Fibroblast of peridontal ligament (primary cell): ENCODE results near the gene SPEF2.

Source experiments
- DNase-seq: peaks from one replicate; pipeline ENCODE4 v3.0.0-alpha.2; 2010; ENCODE audit errors: extremely low read depth

The SPEF2 gene

DNA sequence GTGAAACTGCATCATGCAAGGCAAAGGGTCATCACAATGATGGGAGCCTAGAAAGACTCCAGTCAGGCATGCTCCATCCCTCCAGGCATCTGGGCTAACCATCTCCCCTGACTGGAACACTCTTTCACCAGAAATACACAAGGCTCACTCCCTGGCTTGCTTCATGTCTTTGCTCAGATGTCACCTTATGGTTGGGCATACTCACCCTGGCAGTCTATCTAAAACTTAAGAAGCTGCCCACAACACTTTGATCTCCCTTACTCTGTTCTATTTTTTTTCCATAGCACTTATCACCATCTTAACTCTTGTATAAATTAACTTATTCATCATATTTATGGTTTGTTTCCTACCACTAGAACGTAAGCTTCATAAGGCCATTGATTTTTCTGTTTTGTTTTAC is 90.0 kb downstream of the SPEF2 start:
- DNase-seq: no peak

DNA sequence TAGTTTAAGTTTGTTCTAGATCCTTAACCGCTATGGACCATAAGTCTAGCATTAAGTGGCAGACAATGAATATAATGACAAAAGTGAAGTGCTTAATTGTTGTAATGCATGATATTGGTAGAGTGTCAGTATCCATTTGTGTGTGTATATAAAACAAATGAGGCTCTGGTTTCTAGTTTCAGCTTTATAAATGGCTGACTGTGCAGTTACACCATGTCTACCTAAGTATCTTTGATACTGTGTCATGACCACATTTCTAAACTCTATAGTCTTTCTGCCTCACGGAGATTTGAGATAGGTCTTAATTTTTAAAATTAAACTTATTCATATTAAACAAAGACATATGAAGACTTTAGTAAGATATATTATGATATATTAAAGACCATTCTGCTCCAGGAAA is 92.0 kb downstream of the SPEF2 start:
- no peak for DNase-seq

DNA sequence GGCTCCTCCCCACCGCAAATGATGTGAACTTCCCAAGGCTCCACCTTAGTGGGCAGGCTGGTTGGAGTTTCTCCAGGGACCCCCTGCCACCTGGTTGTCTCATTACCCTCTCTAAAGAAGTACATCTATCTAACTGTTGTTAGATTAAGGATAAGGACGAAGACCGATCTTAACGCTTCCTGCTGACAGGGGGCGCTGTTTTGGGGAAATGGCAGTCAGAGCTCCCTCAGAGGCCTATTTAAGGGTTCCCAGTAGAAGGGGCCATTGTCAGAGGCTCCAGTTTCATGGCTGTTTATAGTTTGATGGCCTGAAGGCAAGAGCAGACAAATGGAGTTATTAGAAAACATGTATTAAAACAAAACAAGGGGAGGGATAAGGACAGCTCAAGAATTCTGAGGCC is 100.1 kb downstream of the SPEF2 start:
- DNase-seq: no peak

DNA sequence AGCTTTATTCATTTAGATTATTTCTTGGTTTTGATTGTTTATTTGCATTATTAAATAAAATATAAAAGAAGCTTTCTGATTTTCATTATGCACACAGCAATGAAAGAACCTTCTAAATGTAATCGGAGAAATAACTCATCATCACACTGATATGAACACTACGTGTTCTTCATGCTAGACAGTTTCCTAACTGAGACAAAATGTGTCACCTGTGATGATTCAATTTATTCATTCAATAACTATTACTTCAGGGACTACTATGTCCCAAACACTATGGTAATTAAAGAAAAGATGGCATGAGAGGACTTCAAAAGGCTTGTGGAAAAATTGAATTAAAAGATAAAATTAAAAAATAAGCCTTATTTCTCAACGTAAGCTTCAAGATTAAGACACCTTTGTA is 118.1 kb downstream of the SPEF2 start:
- no peak for DNase-seq

DNA sequence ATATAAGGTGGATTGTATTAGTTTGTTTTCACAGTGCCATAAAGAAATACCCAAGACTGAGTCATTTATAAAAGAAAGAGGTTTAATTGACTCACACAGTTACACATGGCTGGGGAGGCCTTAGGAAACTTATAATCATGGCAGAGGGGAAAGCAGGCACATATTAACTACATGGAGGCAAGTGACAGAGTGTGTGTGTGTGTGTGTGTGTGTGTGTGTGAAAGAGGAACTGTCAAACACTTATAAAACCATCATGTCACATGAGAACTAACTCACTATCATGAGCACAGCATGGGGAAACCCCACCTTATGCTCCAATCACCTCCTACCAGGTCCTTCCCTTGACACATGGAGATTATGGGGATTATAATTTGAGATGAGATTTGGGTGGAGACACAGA is 118.6 kb downstream of the SPEF2 start:
- DNase-seq: no peak

DNA sequence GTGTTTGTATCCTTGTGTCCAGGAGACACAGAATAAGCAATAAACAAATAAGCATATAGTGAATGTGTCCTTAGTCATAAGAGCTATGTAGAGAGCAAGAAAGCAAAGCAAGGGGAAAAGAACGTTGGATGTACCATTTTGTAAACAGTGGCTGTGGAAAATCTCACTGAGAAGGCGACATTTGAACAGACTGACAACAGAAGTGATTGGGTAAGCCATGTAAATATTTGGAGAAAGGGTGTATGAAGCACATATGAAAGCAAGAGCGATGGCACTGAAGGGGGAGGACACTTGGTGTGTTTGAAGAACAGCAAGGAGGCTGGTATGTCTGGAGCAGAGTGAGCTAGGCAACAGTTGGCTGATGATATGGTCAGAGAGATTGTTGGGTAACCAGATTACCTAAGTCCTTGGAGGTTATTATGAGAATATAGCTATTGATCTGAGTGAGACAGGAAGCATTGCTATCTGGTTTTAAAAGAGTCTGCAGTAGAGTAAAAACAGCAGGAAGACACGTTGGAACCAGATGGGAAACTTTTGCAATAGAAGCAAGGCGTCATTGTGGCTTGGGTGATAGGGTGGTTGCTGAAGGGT is 123.6 kb downstream of the SPEF2 start:
- peak; percentile 46 for DNase-seq

DNA sequence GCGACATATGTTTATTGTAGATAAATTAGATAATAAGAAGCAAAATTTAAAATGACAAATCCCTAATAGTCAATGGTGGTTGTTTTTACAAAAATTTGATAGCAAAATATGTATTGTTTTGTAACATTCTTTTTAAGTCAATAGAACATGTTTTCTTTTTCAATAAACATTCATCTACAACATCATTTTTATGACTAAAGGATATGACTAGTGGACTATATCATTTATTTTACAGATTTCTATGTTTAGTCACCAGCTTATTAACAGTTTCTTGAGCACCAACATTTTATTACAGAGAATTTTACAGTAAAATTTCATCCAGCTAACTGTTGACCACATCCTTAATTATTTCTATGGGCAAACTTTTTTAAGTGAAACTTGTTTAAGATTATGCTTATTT is 124.3 kb downstream of the SPEF2 start:
- no peak for DNase-seq

DNA sequence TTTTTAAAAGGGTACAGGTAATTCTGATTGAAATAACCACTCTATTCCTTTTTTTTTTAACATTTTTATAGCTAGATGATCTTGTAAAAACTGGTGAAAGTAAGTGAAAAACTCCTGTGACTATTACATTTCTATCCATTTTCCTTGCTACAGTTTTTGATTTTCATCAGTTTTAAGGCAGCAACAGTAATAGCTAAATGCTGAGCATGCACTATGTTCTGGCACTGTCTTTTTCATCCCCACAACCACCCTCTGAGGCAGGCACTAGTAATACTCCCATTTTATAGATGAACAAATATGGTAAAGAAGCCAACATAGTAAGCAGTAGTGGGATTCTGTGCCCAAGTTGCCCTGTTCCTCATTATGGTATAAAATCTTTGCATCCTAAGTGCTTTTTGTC is 126.0 kb downstream of the SPEF2 start:
- no peak for DNase-seq

DNA sequence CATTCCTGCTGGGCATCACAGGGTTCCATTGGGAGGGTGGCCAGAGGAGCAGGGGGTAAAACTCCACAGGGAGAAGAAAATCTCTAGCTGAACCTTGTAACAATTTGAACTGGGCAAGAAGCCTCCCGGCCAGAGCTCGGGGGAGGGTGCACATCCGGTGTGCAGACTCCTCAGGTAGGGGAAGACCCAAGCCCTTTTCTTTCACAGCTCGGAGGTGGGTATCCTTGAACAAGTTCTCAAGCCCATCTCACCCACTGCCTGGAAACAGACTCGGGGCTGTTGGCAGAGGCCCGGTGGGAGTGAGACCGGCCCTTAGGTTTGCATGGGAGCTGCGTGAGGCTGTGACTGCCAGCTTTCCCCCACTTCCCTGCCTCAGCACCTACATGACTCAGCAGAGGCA is 127.5 kb downstream of the SPEF2 start:
- DNase-seq: no peak

DNA sequence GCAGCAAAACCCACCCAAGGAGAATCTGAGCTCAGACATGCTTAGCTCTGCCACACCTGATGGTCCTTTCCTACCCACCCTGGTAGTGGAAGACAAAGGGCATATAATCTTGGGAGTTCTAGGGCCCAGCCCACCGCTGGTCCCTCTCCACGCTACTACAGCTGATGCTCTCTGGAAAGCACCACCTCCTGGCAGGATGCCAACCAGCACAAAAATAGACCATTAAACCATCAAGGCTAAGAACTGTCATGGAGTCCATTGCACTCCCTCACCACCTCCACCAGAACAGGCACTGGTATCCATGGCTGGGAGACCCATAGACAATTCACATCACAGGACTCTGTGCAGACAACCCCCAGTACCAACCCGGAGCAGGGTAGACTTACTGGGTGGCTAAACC is 128.0 kb downstream of the SPEF2 start:
- DNase-seq: no peak

DNA sequence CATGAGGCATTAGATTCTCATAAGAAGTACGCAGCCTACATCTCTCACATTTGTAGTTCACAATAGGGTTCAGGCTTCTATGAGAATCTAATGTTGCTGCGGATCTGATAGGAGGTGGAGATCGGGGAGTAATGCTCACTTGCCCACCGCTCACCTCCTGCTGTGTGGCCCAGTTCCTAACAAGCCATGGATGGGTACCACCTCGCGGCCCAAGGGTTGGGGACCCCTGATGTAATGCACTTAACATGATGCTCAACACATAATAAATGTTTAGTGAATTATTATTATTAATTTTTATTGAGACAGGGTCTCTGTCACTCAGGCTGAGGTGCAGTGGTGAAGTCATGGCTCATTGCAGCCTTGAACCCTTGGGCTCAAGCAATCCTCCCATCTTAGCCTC is 134.3 kb downstream of the SPEF2 start:
- DNase-seq: no peak

DNA sequence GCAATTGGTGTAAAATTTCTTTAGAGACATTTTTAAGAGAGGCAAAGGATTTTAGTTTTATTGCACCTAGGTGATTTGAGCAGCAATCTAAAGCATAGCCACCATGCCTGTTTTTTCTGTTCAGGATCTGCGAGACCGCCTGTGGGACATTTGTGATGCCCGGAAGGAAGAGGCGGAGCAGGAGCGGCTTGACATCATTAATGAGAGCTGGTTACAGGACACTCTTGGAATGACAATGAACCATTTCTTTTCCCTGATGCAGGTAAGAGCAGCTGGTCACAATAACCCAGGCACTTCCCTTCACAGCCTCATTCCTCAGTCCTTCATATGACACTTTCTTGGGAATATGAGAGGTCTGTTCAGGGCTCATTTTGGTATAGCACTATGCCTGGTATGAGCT is 135.8 kb downstream of the SPEF2 start:
- DNase-seq: no peak

DNA sequence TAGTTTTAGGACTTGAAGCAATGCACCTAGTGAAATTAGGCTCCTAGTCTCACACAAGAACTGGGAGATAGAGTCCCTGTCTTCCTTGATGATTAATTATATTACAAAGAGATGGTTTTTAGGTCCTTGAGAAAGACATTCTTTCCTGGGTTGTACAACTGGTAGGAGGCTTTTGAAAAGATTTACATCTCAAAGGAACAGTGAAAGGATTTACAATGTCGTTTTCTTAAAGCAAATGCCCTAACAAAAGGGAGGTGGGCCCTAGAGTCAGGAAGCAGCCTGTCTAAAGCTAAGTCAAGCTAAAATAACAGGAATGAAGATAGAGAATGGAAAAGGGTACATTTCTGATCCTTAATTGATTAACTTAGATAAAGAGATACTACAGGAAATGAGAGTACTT is 136.8 kb downstream of the SPEF2 start:
- DNase-seq: no peak

DNA sequence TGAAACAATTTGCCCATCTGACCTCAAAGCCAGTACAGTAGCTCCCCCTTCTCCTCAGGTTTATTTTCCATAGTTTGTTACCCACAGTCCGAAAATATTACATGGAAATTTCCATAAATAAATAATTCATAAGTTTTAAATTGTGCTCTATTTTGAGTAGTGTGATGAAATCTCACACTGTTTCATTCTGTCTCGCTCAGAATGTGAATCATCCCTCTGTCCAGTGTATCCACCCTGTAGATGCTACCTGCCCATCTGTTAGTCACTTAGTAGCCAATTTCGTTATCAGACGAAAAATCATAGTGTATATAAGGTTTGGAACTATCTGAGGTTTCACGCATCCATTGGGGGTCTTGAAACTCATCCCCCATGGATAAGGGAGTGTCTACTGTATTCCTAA is 138.3 kb downstream of the SPEF2 start:
- DNase-seq: no peak

DNA sequence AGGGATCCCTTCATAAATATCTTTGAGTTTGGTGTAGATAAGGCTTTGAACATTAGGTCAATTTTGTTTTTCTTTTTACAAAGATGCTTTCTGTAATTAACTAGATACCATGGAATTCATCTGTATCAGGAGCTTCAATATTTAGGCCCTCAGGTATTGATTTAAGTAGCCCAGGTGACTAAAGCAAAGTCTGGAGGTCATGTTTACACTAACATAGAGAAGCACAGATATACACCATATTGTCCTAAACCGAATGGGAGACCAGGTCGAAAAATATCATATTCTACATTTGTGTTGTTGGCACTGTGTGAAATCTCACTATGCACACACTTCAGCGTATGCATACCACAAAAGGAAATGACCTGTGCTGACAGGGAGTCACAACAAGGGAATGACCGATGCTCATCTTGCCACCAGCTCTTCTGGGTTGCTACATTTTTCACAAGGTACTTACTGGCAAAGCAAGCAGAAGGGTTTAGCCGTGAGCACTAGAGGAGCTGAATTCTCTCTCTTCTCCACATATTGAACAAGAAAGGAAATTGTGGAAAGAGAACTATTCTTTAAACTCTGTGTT is 140.6 kb downstream of the SPEF2 start:
- DNase-seq: no peak

DNA sequence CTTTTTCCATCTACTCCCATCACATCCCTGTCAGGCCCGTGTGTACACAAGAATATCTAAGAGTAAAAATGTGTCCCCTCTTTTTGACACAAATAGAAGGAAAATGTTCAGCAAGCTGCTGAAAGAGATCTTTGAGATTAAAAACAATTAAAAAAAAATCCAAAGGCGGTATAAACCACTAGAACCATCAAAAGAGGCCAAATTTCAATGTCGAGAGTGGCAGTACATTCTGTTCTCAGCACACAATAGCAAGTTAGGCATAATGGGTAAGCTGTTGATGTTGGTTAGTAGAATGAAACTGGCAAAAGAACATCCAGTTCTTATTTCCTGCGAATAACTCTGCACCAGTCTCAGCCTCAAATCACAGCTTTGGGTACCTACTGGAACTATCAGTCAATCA is 143.9 kb downstream of the SPEF2 start:
- no peak for DNase-seq

DNA sequence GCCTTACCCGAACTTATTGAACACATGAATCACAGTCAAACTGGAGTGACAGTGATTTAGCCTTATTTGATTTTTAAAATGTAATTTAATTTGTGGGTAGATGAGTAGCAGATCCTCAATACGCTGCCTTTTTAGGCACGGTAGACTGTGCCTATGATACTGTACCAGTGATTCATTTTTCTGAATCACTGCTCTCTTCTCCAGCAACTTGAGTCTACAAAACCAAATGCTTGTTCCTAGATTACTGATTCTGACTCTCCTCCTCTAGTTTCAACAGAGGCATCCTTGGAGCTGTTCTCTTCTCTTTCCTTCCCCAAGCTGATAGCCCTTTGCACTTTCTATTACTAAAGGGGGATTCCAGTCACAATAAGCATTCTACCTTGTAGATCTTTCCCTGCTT is 144.7 kb downstream of the SPEF2 start:
- peak; percentile 18 for DNase-seq

DNA sequence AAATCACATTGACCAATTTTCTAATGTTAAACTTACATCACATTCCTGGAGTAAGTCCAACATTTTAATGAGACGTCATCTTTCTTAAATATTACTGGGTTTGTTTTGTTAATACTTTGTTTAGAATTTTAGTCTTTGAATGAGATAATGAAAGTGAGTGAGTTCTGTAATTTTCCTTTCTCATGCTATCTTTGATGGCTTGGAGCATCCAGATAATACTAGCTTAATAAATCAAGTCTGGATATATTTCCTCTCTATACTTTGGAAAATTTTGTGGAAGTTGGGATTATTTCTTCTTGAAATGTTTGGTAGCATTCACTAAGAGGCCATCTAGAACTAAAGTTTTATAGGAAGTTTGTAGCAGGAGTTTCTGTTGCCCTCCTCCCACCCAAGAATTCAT is 148.3 kb downstream of the SPEF2 start:
- DNase-seq: no peak

DNA sequence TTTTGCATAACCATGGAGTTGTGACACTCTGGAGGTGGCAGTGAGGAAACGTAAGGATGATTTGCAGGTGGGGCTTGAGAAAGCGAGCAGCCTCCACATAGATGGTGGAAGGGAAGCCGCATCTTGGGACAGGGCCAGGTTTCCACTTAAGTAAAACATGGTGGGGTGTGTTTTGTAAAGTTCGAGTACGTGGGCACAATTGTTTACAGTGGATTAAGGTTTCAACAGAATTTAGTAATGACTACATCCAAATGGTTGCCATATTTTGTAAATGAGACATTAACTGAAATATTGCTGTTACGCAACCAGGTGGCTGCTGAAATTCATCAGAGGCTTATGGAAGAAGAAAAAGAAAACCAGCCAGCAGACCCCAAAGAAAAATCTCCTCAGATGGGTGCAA is 153.6 kb downstream of the SPEF2 start:
- peak; percentile 90 for DNase-seq

DNA sequence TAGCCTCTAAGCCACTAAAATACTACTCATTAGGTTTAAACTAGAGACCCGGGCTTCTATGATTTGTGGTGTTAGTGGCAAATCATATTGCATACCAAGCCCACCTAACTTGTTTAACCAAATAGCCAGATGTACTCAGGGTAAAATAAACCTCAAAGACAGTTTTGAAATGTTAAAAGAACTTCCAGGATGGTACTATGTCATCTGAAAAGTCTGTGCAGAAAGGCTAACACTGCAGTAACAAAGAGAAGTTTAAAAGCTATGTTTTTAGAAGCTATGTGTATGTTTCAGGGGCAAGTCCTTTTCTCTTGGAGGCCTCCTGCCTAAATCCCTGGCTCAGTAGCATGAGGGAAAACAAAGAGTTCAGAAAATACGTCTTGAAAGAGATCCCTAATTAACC is 154.2 kb downstream of the SPEF2 start:
- DNase-seq: peak; percentile 9

DNA sequence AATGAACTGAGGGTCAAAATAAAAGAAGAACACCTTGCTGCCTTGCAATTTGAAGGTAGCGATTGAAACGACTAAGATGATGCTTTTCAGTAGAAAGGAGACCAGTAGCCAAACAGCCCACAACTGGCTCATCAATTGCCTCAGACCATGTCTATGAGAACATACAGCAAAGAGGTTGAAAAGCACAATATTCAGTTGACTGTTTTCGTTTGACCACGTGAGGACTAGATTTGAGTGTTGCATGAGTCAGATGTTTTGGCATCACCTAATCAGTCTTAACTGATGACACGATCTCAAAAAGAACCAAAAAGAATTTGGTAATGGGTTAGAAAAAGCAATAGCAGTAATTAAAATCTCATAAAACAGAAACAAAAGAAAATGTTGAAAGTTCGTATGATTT is 156.3 kb downstream of the SPEF2 start:
- DNase-seq: peak; percentile 21

DNA sequence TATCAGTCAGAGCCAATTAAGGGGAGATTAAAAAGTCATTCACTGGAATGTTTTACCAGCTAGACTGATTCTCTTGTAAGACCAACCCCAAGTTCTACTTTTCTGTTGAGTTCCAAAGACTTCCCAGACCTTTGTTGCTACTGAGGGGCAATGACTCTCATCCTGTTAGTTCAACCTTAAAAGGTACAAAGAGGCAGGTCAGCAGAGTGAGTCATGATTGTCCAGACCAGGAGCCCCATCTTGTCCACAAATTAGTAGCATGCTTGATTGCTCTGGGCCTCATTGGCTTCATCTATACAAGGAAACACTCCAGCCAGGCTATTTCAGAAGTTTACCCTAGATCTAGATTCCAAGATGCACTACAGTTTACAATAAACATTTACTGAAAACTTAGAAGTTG is 159.1 kb downstream of the SPEF2 start:
- no peak for DNase-seq

DNA sequence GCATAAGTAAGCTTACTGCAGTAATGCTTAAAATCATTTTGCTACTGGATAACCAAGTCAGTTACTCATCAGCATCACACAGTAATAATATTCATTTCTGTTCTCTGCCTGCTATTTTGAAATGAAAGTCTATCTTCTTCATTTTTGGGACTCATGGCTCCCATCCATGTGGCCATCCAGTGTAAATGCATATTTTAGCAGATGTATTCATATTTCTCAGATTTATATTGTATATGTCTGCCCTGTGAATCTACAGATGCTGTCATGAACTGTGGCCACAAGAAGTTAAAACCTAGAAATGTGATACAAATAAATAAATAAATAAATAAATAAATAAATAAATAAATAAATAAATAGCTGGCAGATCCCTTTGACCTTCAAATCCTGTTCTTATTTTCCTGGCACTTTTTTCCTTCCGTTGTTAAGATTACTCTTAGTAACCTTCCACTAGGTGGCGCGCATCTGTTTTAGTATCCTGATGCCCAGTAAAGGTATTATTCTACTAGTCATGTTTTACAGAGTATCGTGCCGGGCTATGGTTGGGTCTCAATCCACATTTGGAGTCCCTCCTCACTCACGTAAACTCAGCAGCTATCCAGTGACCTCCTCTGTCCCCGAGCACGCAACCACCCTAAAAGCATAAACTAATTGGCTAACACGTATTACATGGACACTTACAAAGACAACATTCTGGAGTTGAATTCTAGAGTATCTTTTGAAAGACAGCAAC is 159.9 kb downstream of the SPEF2 start:
- peak; percentile 91 for DNase-seq
